Upper lobe of left lung (tissue), 6 donors: ENCODE data around the gene MYLK. TPM values are rescaled to one million over a fixed set of nuclear protein-coding genes. Genes with fewer than 3 reads are reported as not detected.

Source experiments
- ATAC-seq, 2 donors: fragments of 200-7000 bp; cut with Tn5 transposase; one replicate each; pipeline ENCODE4 v1.9.1; 2022; ENCODE audit warnings: mild to moderate bottlenecking in 2 of 2, moderate library complexity in 2 of 2; ENCODE audit not compliant: low FRiP score in 2 of 2
- DNase-seq, 2 donors: peaks; one replicate each; pipeline ENCODE4 v3.0.0-alpha.2; 2019 to 2020
- H3K27ac ChIP-seq, 4 donors: fragments of 200-600 bp; sonication (generic); one replicate each; pipeline ENCODE4 v1.5.1; 2016 to 2019
- H3K27me3 ChIP-seq, 4 donors: fragments of 200-600 bp; sonication (generic); one replicate each; pipeline ENCODE4 v1.5.1; 2017 to 2019
- H3K36me3 ChIP-seq, 4 donors: fragments of 200-600 bp; sonication (generic); one replicate each; pipeline ENCODE4 v1.5.1; 2016 to 2019
- H3K4me1 ChIP-seq, 4 donors: fragments of 200-600 bp; sonication (generic); one replicate each; pipeline ENCODE4 v1.5.1; 2018 to 2019
- H3K4me3 ChIP-seq, 4 donors: fragments of 200-600 bp; sonication (generic); one replicate each; pipeline ENCODE4 v1.5.1; 2017 to 2019; ENCODE audit warnings: mild to moderate bottlenecking in 2 of 4, moderate library complexity in 1 of 4
- H3K9me3 ChIP-seq, 4 donors: fragments of 200-600 bp; sonication (generic); one replicate each; pipeline ENCODE4 v1.5.1; 2018 to 2019
- CTCF ChIP-seq, 6 experiments: fragments of 450-650 bp in 4 of 6; fragments of 200-600 bp in 2 of 6; sonication (generic) in 2 of 6; IDR thresholded peaks; one replicate each; pipeline ENCODE4 v1.5.1; 2016 to 2019; ENCODE audit warnings: antibody characterized with exemption in 6 of 6
- EP300 ChIP-seq, 4 donors: sonication (generic); formaldehyde crosslinking; IDR thresholded peaks; one replicate each; pipeline ENCODE4 v1.5.1; 2017; ENCODE audit warnings: antibody characterized with exemption in 4 of 4, control low read depth in 2 of 4
- POLR2A ChIP-seq, 4 donors: fragments of 450-650 bp; IDR thresholded peaks; one replicate each; pipeline ENCODE4 v1.5.1; 2016 to 2017; ENCODE audit warnings: antibody characterized with exemption in 4 of 4, mild to moderate bottlenecking in 2 of 4
- POLR2AphosphoS5 ChIP-seq, 2 donors: sonication (generic); formaldehyde crosslinking; IDR thresholded peaks; one replicate each; pipeline ENCODE4 v1.5.1; 2017; ENCODE audit warnings: antibody characterized with exemption in 2 of 2
- WGBS, 2 donors: methylation state at CpG; one replicate each; pipeline ENCODE4 v1.1.5; 2017 to 2018; 5-methylcytosine and 5-hydroxymethylcytosine counted together
- total RNA-seq, 6 donors: library from RNA; depleted of rRNA in 4 of 6; stranded (reverse); fragments of >200 nt in 4 of 6; gene quantifications; one replicate each; pipeline versions ENCODE4 v1.1.0 to v1.2.1, GENCODE V29; 2016 to 2021
- donor health status: DM: no; HTN: no; CAD: no; lungs with moderate emphysema.
- donor health status: DM: no; HTN: yes; CAD: no; lungs with severe emphysema.

The MYLK gene
- total RNA-seq, 6 donors from 2014 or later: 105 to 378 (median 160) TPM

GRCh38 chr3:123788710-123789109 lies 95.4 kb downstream of the MYLK start:
- DNase-seq: no peak
- no peaks in the 10 kb centered on the region for H3K27me3 ChIP-seq
- H3K27ac ChIP-seq: peak overlapping the region in 1 of 4 donors; percentile 7

GRCh38 chr3:123787133-123787532 lies 97.0 kb downstream of the MYLK start:
- no peaks in the 10 kb centered on the region for H3K36me3 ChIP-seq
- DNase-seq (no peak), ATAC-seq (no peak)
- no peak overlapping the region for H3K27ac ChIP-seq
- peaks cover 0 to 11% (median 2%) of the 10 kb centered on the region in 4 donors for H3K4me1 ChIP-seq
- H3K27me3 ChIP-seq: no peaks in the 10 kb centered on the region
- 88% methylated on average over 5 of the region's 5 CpGs for WGBS, 2 donors
- H3K9me3 ChIP-seq: no peaks in the 10 kb centered on the region
- no peak overlapping the region for H3K4me3 ChIP-seq
- TF ChIP-seq EP300 (IDR thresholded peaks at IDR 0.05) (no peak), CTCF (IDR thresholded peaks at IDR 0.05) (no peak), POLR2AphosphoS5 (IDR thresholded peaks at IDR 0.05) (no peak), POLR2A (IDR thresholded peaks at IDR 0.05) (no peak)

More at GRCh38 chr3:123788710-123789109, 95.4 kb downstream of the MYLK start:
- H3K4me3 ChIP-seq: no peak overlapping the region
- no peaks in the 10 kb centered on the region for H3K9me3 ChIP-seq
- peaks cover 0 to 9% (median 2%) of the 10 kb centered on the region in 4 donors for H3K4me1 ChIP-seq
- 60 to 78% methylated on average over 2 of the region's 2 CpGs for WGBS, 2 donors
- no peak for TF ChIP-seq POLR2A (IDR thresholded peaks at IDR 0.05)
- no peaks in the 10 kb centered on the region for H3K36me3 ChIP-seq
- ATAC-seq: no peak

GRCh38 chr3:123785602-123786001 lies 98.5 kb downstream of the MYLK start:
- DNase-seq (no peak), ATAC-seq (no peak)
- TF ChIP-seq CTCF (IDR thresholded peaks at IDR 0.05) (no peak), POLR2AphosphoS5 (IDR thresholded peaks at IDR 0.05) (no peak), POLR2A (IDR thresholded peaks at IDR 0.05) (no peak), EP300 (IDR thresholded peaks at IDR 0.05) (no peak)
- 94 to 97% methylated on average over 3 of the region's 3 CpGs for WGBS, 2 donors
- Histone ChIP-seq H3K36me3 (no peaks in the 10 kb centered on the region), H3K27me3 (no peaks in the 10 kb centered on the region), H3K4me3 (no peak overlapping the region), H3K9me3 (no peaks in the 10 kb centered on the region), H3K4me1 (peaks cover 0 to 11% (median 2%) of the 10 kb centered on the region in 4 donors), H3K27ac (no peak overlapping the region)

- Histone ChIP-seq H3K27me3 (no peaks in the 10 kb centered on the region), H3K9me3 (no peaks in the 10 kb centered on the region), H3K4me1 (peaks cover 0 to 9% (median 2%) of the 10 kb centered on the region in 4 donors), H3K4me3 (no peak overlapping the region), H3K36me3 (no peaks in the 10 kb centered on the region), H3K27ac (peak overlapping the region in 1 of 4 donors; percentile 53)
- DNase-seq (no peak), ATAC-seq (no peak)
- TF ChIP-seq EP300 (IDR thresholded peaks at IDR 0.05): no peak
- TF ChIP-seq POLR2AphosphoS5 (IDR thresholded peaks at IDR 0.05): no peak
- TF ChIP-seq CTCF (IDR thresholded peaks at IDR 0.05): no peak
- TF ChIP-seq POLR2A (IDR thresholded peaks at IDR 0.05): no peak
- 47 to 51% methylated on average over 4 of the region's 4 CpGs for WGBS, 2 donors
These were observed 100.3 kb downstream of the MYLK start for GRCh38 chr3:123783811-123784210.

GRCh38 chr3:123783050-123783689 lies 101.0 kb downstream of the MYLK start:
- DNase-seq: no peak

More at GRCh38 chr3:123783050-123783689, 101.0 kb downstream of the MYLK start:
- TF ChIP-seq CTCF (IDR thresholded peaks at IDR 0.05): no peak
- WGBS, 2 donors: 61 to 62% methylated on average over 1 of the region's 1 CpG
- H3K4me3 ChIP-seq: no peak overlapping the region
- H3K9me3 ChIP-seq: no peaks in the 10 kb centered on the region
- peak overlapping the region in 1 of 4 donors; percentile 53 for H3K27ac ChIP-seq
- no peaks in the 10 kb centered on the region for H3K27me3 ChIP-seq
- peaks cover 0 to 8% (median 2%) of the 10 kb centered on the region in 4 donors for H3K4me1 ChIP-seq
- ATAC-seq: no peak
- H3K36me3 ChIP-seq: no peaks in the 10 kb centered on the region
